B cell (primary cell): Measurements from ENCODE around the gene FCRL6.

Experiments used
- EZH2 ChIP-seq: IDR thresholded peaks from 2 replicates; pipeline ENCODE4 v1.6.1; 2012; ENCODE audit warnings: borderline replicate concordance, low read depth, mild to moderate bottlenecking, moderate library complexity, low read length; ENCODE audit not compliant: insufficient read depth, poor library complexity, severe bottlenecking
- TF ChIP-seq, protein P1 (sequence below): fragments of 200-600 bp; IDR thresholded peaks from one replicate; pipeline ENCODE4 v1.8.0; 2022; ENCODE audit warnings: antibody characterized with exemption, mild to moderate bottlenecking

DNA sequence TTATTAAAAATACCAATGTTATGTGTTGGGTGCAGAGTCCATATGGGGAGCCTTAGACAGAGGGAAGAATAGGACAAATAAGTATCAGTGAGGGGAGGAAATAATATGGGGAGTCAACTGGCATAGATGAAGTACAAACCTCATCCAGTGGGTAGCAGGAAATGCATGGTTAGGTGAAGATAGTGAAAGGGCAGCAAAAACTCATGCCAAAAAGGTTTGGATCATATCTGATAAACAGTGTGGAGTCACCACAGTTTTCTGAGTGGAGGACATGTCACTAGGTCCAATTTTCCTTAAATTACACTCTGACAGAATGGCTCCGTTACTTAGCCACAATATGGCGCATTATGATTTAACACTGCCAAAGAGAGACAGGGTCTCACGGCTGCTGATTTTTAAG lies 11.1 kb upstream of the FCRL6 start:
- TF ChIP-seq, protein P1, sequence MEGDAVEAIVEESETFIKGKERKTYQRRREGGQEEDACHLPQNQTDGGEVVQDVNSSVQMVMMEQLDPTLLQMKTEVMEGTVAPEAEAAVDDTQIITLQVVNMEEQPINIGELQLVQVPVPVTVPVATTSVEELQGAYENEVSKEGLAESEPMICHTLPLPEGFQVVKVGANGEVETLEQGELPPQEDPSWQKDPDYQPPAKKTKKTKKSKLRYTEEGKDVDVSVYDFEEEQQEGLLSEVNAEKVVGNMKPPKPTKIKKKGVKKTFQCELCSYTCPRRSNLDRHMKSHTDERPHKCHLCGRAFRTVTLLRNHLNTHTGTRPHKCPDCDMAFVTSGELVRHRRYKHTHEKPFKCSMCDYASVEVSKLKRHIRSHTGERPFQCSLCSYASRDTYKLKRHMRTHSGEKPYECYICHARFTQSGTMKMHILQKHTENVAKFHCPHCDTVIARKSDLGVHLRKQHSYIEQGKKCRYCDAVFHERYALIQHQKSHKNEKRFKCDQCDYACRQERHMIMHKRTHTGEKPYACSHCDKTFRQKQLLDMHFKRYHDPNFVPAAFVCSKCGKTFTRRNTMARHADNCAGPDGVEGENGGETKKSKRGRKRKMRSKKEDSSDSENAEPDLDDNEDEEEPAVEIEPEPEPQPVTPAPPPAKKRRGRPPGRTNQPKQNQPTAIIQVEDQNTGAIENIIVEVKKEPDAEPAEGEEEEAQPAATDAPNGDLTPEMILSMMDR: no peak
- no peak for TF ChIP-seq EZH2
